HG02798 (cell line): ENCODE measurements around the gene ARID4B.
A peak's percentile ranks its signal among the peaks of the same experiment; 100 is the strongest.
"Not testable (repeated sequence)": the region's sequence is repeated elsewhere in the genome, so short reads cannot be mapped to it uniquely, and the experiment has no call there.

Experiments used
- ATAC-seq: cut with Tn5 transposase; IDR thresholded peaks from one replicate; pipeline ENCODE4 v1.9.1; 2021; ENCODE audit warnings: mild to moderate bottlenecking; ENCODE audit not compliant: unreplicated experiment, poor library complexity

Gene ARID4B

GRCh38 chr1:235331401-235331800, 3.4 kb upstream of the ARID4B start:
- ATAC-seq: no peak

GRCh38 chr1:235330918-235331285, 2.9 kb upstream of the ARID4B start:
- no peak for ATAC-seq

- ATAC-seq: peak; percentile 18
Measured at GRCh38 chr1:235329139-235329902, 1.3 kb upstream of the ARID4B start.

DNA sequence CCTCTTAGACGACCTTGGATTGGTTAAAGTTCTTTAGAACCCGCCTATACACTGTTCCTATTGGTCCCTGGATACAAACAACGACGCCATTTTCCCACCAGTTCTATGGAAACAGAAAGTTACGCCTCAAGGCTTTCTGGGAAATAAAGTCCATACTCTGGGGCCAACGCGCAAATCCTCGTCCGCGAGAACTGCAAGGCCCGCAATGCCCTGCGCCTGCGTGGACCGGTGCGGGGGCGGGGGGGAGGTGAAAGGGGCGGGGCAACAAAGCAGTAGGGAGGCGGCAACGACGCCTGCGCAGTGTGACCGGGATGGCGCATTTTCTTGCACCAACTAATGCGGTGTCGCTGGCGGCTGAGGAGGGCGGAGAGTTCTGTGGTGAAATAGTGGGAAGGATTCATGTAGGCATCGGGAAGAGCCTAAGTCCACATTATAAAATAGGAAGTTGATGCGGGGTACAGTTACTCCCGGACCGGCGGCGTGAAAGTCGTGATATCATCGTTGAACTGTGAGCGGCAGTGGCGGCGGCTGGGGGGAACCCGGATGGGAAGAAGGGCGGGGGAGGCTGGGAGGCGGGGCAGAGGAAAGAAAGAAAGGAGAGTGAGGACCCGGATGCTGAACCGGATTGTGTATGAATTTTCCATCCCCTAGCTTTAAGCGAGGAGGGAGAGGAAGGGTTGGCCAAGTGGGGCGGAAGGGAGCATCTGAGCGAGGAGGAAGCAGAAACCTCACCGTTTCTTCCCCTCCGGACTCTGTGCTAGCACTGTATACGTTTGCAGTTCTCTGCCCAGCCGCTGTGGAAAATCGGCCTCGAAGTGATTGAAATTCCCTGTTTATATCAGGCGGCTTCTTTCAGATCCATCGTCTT, 526 bp upstream of the ARID4B start, which contains the start of gene GGPS1:
Gene GGPS1 (plus strand): TSS at position 300 of the 868 bp plus-strand sequence. CDS start 6,695 bp downstream, outside the sequence.
- ATAC-seq: peak; percentile 76

- no peak for ATAC-seq
Measured at GRCh38 chr1:235326719-235327558, 1.0 kb downstream of the ARID4B start.

DNA sequence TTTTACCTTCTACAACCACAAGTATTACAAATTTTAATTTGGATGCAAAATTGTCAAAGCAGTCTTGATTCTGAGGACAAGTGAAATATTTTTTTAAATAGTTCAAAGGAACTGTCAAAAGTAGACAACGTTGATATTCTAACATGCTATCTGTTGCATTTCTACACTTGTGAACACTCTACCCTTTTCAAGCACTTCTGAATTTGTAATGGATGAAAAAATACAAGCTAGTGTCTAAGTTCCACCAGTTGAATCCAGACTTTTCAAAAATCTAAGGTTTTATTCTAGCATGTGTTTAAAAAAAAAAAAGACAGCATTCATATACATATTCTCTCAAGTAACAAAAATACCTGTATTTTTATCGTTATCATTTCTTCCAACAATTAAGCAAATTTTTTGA, 2.1 kb downstream of the ARID4B start:
- ATAC-seq: no peak

GRCh38 chr1:235325139-235325538, 2.8 kb downstream of the ARID4B start:
- ATAC-seq: no peak

- ATAC-seq: no peak
Measured at GRCh38 chr1:235324296-235324695, 3.7 kb downstream of the ARID4B start.

- no peak for ATAC-seq
Measured at GRCh38 chr1:235320521-235321179, 7.3 kb downstream of the ARID4B start.

GRCh38 chr1:235319255-235319654, 8.7 kb downstream of the ARID4B start:
- ATAC-seq: no peak

GRCh38 chr1:235317168-235317567, 10.8 kb downstream of the ARID4B start:
- no peak for ATAC-seq

- no peak for ATAC-seq
Measured at GRCh38 chr1:235315735-235316134, 12.2 kb downstream of the ARID4B start.

DNA sequence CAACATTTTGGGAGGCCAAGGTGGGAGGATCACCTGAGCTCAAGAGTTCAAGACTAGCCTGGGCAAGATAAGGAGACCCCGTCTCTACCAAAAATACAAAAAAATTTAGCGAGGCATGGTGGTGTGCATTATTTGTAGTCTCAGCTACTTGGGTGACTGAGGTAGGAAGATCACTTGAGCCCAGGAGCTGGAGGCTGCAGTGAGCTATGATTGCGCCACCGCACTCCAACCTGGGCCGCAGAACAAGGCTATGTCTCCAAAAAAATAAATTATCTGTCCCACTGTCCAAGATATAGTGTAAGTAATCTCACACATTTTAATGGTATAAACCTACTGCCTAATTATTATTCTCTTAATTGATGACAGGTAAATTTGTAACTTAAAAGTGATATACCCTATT, 12.8 kb downstream of the ARID4B start:
- no peak for ATAC-seq

DNA sequence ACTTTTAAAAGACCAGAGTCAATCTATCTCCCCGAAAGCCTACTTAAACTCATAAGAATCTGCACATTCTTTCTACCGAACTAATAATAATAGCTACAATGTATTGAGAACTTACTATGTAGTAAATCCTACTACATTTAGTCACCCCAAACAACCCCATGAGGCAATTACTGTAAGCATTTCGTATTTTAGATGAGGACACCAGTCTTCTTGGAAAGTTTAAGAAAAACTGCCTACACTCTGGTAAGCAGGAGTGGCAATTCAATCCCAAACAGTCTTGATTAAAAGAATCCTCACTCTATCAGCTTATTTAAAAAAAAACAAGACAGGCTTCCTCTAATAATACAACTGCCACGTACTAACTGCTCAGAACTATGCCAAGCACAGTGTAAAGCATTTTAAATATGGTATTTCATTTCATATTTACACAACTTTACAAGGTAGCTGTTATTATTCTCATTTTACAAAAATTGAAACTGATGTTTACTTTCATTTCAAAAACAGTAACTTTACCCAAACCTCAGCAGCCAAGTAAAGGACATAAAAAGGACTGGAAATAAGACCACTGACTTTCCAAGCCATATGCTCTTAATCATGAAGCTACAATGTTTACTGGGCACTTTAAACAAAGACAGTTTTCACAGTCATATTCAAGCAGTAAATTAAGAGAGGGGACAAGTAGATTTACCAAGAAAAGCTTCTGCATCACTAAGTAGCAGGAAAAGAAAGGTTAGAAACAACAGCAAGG, 13.9 kb downstream of the ARID4B start:
- no peak for ATAC-seq

DNA sequence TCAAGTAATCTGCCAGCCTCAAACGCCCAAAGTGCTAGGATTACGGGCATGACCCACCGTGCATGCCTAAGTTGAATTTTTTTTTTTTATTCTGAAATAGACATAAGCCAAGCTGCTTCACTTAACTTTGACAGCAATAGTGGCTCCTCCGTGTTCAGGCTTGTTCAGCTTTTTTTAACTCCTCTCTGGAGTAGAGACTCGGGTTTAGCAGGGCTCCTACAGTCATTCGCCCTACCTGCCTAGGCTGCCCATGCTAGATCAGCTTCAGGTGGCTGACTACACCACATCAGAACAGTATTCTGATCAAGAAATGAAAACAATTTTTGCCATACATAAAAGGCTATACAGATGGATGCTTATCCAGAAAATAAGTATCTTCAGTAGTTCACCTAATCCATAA, 14.7 kb downstream of the ARID4B start:
- no peak for ATAC-seq

DNA sequence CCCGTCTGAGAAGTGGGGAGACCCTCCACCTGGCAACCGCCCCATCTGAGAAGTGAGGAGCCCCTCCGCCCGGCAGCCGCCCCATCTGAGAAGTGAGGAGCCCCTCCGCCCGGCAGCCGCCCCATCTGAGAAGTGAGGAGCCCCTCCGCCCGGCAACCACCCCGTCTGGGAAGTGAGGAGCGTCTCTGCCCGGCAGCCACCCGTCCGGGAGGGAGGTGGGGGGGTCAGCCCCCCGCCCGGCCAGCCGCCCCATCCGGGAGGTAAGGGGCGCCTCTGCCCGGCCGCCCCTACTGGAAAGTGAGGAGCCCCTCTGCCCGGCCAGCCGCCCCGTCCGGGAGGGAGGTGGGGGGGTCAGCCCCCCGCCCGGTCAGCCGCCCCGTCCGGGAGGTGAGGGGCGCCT, 18.8 kb downstream of the ARID4B start:
- not testable (repeated sequence) for ATAC-seq

- ATAC-seq: no peak
Measured at GRCh38 chr1:235307158-235308124, 20.5 kb downstream of the ARID4B start.
